Measurements from ENCODE around the gene IRF1. TPM values are rescaled to one million over a fixed set of nuclear protein-coding genes. Genes with fewer than 3 reads are reported as not detected.

Gene IRF1
- total and polyA plus RNA-seq, 2 of the 8 experiments (the other 6 are each of a cell fraction or from before 2014, with no cell fraction given) = 4.0 to 8.5 TPM

DNA sequence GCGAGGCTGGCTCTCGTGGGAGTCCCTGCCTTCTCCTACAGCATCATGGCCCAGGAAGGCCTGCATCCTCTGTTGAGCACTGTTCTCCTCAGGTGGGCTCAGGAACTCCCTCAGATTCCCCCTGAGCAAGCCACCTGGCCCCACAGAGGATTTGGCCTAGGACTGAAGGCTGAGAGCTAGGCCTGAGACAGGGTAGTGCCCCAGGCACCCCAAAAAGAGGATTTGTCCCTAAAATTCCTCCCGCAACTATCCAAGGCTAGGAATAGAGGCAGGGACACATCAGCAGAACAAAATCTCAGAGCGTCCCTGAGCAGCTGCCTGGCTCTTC, 11.0 kb upstream of the IRF1 start:
- Histone ChIP-seq H3K4ac (replicated peaks; ENCODE audit: insufficient read length, low read depth, low read length) (no peak overlapping the region), H3K79me1 (ENCODE audit: low read depth, low read length) (no peaks in the 10 kb centered on the region), H3K56ac (replicated peaks; ENCODE audit: insufficient read length, low read depth, low read length) (no peak overlapping the region), H2BK5ac (ENCODE audit: low read depth, low read length) (0 out of 2 replicates have a peak overlapping the region, but pooled peaks have one; percentile 8), H2AK5ac (ENCODE audit: low read depth, low read length) (no peak overlapping the region), H2BK20ac (ENCODE audit: low read length) (no peak overlapping the region), H3K79me2 (ENCODE audit: control insufficient read depth in 1 of 2, insufficient read depth in 2 of 2, low read length in 2 of 2) (no peaks in the 10 kb centered on the region), H3K18ac (ENCODE audit: extremely low read depth, low read length) (no peak overlapping the region), H2BK12ac (ENCODE audit: low read depth, low read length) (no peak overlapping the region; the same call in 1 of the 2 replicates), H3K4me3 (ENCODE audit: extremely low read depth in 1 of 4, insufficient read depth in 2 of 4, low read depth in 3 of 4, low read length in 4 of 4) (no peak overlapping the region), H3K14ac (ENCODE audit: insufficient read length) (no peak overlapping the region), H4K20me1 (replicated peaks in 1 of 2; ENCODE audit: control insufficient read depth in 1 of 2, insufficient read depth in 2 of 2, low read length in 2 of 2) (no peaks in the 10 kb centered on the region), H4K91ac (replicated peaks; ENCODE audit: insufficient read length, low read length) (no peak overlapping the region), H4K8ac (ENCODE audit: extremely low read depth, insufficient read depth, low read length) (peak overlapping the region; percentile 62; the same call in 1 of the 2 replicates), H3K4me1 (replicated peaks in 1 of 4; ENCODE audit: control insufficient read depth in 3 of 4, insufficient read depth in 4 of 4, low read length in 3 of 4) (peaks cover 0 to 7% (median 3%) of the 10 kb centered on the region in 4 experiments; a peak in 3 of 7 replicates), H3K23ac (ENCODE audit: insufficient read length) (no peak overlapping the region), H3K4me2 (ENCODE audit: insufficient read depth in 1 of 2, low read depth in 2 of 2, low read length in 2 of 2) (no peak overlapping the region), H3K9ac (replicated peaks in 1 of 4; ENCODE audit: extremely low read depth in 1 of 4, low read depth in 3 of 4, low read length in 3 of 4) (no peak overlapping the region), H3K27me3 (replicated peaks in 1 of 4; ENCODE audit: control insufficient read depth in 3 of 4, extremely low read depth in 1 of 4, insufficient read depth in 3 of 4, low read length in 3 of 4) (no peaks in the 10 kb centered on the region), H2BK15ac (ENCODE audit: low read length) (peak overlapping the region; percentile 6; the same call in 1 of the 2 replicates), H3K9me3 (ENCODE audit: insufficient read depth in 2 of 2, low read depth in 1 of 2, low read length in 1 of 2) (no peaks in the 10 kb centered on the region), H2BK120ac (replicated peaks; ENCODE audit: low read depth, low read length) (no peak overlapping the region), H3K23me2 (ENCODE audit: low read depth, low read length) (peaks cover 5% of the 10 kb centered on the region; the same call in 1 of the 2 replicates), H3K27ac (ENCODE audit: low read depth, low read length) (no peak overlapping the region), H3K36me3 (ENCODE audit: control insufficient read depth in 2 of 4, insufficient read depth in 4 of 4, low read length in 3 of 4) (no peaks in the 10 kb centered on the region), H4K5ac (ENCODE audit: insufficient read length, low read depth, low read length) (no peak overlapping the region), H2AFZ (ENCODE audit: low read length) (no peak overlapping the region)
- TF ChIP-seq, protein P1, sequence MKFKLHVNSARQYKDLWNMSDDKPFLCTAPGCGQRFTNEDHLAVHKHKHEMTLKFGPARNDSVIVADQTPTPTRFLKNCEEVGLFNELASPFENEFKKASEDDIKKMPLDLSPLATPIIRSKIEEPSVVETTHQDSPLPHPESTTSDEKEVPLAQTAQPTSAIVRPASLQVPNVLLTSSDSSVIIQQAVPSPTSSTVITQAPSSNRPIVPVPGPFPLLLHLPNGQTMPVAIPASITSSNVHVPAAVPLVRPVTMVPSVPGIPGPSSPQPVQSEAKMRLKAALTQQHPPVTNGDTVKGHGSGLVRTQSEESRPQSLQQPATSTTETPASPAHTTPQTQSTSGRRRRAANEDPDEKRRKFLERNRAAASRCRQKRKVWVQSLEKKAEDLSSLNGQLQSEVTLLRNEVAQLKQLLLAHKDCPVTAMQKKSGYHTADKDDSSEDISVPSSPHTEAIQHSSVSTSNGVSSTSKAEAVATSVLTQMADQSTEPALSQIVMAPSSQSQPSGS (IDR thresholded peaks at IDR 0.05; ENCODE audit: low read length) = no peak
- TF ChIP-seq SP1 (IDR thresholded peaks at IDR 0.05; ENCODE audit: low read depth, low read length) = no peak
- no peak for TF ChIP-seq GABPA (IDR thresholded peaks at IDR 0.05; ENCODE audit: borderline replicate concordance, insufficient read depth, low read length)
- TF ChIP-seq TEAD4 (IDR thresholded peaks at IDR 0.05; ENCODE audit: low read depth, low read length) = no peak
- CTCF ChIA-PET (ENCODE audit: partially characterized antibody) = interaction anchor here (0.7 to 19.9 kb wide), 33 partner anchors 9 to 482 kb away, joined by 3 to 353 read pairs (median 6); partner anchors contain the start of genes IRF1 and SLC22A5
- no peak for DNase-seq (ENCODE audit: low read depth in 1 of 2, low spot score in 2 of 2)
- WGBS, 2 experiments (ENCODE audit: extremely low coverage in 1 of 2, insufficient coverage in 1 of 2, insufficient read length in 1 of 2, insufficient replicate concordance in 2 of 2, low coverage in 1 of 2, low lambda C conversion rate in 2 of 2, missing lambda C conversion rate in 1 of 2) = 88% methylated on average over 4 of the region's 4 CpGs; no CpG with 5 or more reads in 1 of the 2 experiments
- no peak for FAIRE-seq
- POLR2A ChIA-PET (ENCODE audit: partially characterized antibody) = interaction anchor here (1.0 to 3.4 kb wide), 3 partner anchors 11 to 115 kb away, joined by 3 to 13 read pairs (median 4); partner anchors contain the start of gene IRF1

All from H1 (cell line).